Ureter (tissue), 1 donor: Measurements from ENCODE around the gene DLGAP4. TPM values are rescaled to one million over a fixed set of nuclear protein-coding genes. Genes with fewer than 3 reads are reported as not detected.

ENCODE experiments used
- DNase-seq: peaks from one replicate; pipeline ENCODE4 v3.0.0-alpha.2; 2020; ENCODE audit warnings: low spot score
- total RNA-seq: library from RNA; stranded (reverse); gene quantifications from one replicate; pipeline ENCODE4 v1.2.4, GENCODE V29; 2023
- donor health status: DM: yes; HTN: yes; CAD: no.

DLGAP4 gene
- total RNA-seq, 1 donor from 2014 or later, result 78.5 TPM

DNA sequence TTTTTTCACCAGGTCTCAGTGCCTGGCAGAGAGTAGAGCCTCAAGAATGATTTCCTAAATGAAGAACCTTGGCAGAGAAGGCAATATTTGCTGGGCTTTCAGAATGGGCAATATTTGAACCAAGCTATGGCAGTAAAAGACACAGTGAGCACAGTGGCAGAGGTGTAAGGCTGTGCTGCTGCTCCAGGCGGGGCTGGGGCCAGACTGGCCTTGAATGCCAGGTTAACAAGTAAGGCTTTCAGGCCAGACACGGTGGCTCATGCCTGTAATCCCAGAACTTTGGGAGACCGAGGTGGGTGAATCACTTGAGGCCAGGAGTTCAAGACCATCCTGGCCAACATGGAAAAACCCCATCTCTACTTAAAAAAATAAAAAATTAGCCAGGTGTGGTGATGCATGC, 226.7 kb downstream of the DLGAP4 start:
- no peak for DNase-seq

DNA sequence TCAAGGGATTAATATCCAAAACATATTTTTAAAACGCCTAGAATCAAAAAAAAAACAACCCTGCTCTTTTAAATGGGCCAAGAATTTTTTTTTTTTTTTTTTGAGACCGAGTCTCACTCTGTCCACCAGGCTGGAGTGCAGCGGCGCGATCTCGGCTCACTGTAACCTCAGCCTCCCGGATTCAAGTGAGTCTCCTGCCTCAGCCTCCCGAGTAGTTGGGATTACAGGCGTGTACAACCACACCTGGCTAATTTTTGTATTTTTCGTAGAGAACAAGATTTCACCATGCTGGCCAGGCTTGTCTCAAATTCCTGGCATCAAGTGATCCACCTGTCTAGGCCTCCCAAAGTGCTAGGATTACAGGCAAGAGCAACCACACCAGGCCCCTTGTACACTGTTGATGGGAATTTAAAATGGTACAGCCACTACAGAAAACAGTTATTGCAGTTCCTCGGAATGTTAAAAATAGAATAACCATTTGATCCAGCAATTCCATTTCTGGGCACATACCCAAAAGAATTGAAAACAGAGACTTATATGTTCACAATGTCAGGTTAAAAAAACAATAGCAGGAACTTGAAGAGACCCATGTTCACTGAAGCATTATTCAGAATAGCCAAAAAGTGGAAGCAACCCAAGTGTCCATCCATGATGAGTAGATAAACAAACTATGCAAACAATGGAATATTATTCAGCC, 232.0 kb downstream of the DLGAP4 start:
- no peak for DNase-seq

DNA sequence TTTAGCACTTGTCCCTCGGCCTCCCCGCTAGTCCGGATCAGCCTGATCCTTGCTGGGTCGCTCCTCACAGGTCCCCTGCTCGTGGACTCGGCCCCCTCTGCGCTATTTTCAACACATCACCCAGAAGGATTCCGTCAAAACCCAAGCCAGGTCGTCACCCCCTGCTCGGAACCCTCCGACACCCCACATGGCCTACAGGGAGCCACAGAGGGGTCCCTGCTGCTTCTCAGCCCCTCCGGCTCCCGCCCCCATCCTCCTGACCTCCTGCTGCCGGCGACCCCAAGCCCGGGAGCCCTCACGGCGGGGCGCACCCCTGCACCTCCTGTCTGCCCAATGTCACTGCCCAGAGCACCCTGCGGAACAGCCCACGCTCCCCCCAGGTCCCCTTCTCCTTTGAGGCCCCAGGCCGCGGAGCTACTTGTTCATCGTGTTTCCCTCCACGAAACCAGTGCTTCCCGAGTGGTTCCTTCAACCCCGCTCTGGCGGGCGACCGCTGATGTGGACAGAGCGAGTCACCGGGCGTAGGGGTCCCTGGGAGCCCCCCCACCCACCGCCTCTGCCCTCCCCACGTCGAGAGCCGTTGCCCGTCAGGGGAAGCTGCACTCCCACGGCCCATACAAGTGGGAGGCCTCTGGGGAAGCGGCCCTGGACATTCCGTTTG, 234.5 kb downstream of the DLGAP4 start:
- DNase-seq, result no peak

DNA sequence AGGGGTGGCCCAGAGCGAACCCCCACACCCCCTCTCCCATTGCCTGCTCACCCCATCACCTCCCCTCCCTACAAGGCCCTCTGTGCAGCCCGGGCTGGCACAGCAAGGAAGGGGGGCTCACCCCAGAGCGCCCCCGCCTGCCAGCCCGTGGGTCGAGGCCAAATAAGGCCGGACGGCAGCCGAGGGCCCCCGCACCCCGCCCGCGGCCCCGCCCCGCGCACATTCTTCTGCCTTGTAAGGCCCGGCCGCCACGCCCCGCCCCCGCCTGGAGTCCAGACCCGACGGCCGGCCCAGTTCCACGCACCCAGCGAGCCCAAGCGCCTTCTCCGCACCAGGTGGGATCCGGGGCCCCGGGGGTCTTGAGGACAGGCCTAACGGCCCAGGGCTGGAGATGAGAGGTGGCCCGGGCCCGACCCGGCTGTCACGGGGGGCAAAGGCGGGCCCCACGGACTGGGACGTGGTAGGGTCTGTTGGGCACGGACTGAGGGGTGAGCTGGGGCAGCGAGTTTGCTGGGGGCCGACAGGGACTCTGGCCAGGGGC, 235.2 kb downstream of the DLGAP4 start, which contains the start of gene MYL9:
MYL9 (plus strand) TSS at position 293 of the 541 bp plus-strand sequence. CDS start 3,366 bp downstream, outside the sequence.
- peak; percentile 95 for DNase-seq

DNA sequence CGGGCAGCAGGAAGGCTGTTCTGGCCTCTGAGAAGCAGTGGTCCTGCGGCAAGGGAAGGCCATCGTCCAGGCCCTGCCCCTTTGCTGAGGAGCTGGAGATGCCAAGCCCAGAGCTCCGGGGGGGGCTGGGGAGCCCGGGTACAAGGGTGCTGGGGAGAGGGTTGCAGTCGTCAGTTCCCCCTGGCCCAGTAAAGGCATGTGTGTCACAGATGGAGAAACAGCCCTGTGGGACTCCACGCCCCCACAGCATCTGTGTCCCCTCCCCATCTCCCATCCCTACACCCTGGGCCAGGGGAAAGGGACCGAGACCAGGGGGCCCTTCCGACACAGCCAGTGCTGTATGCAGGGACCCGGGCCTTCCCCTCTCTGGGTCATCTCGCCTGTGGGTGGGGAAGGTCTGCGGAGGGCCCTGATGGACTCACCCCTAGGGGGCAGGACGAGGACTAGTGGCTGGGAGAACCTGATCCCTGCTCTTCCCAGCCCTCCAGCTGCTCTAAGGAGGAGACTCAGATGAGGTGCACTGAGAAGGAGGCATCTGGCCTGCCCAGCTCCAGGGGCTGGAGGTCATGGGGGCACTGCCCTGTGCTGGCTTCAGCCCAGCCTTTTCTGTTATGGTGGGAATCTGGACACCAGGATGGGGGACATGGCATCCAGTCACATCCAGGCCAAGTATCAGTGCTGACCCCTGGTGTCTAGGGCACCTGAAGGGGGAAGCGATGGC, 235.8 kb downstream of the DLGAP4 start:
- peak; percentile 70 for DNase-seq

DNA sequence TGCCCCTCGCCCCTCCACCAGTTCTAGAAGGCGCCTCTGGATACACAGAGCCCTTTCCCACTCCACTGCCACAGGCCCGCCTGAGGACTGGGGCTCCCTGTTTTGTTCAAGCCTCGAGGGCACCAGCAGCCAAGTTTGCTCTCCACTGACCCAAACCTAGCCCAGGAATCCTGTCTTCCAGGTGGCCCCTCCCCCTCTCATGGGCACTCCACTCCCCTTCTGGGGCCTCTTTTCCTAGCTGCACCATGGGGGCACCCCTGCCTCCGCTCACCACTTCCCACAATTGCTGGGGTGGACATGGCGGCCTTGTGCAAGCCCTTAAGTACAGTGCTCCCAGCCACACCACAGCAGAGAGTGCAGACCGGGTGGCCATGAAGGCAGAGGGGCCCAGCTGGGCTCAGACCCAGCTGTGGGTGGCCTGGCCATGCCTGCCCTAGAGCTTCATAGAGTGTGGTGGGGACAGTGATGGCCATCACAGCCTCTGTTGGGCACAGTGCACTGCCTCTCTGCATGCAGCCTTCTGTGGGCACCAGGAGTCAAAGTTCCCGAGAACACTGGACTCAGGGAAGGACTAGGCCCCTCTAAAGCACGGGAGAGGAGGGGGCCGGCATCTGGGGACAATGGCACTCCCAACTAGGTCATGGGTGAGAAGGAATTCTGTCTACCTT, 236.5 kb downstream of the DLGAP4 start:
- no peak for DNase-seq

DNA sequence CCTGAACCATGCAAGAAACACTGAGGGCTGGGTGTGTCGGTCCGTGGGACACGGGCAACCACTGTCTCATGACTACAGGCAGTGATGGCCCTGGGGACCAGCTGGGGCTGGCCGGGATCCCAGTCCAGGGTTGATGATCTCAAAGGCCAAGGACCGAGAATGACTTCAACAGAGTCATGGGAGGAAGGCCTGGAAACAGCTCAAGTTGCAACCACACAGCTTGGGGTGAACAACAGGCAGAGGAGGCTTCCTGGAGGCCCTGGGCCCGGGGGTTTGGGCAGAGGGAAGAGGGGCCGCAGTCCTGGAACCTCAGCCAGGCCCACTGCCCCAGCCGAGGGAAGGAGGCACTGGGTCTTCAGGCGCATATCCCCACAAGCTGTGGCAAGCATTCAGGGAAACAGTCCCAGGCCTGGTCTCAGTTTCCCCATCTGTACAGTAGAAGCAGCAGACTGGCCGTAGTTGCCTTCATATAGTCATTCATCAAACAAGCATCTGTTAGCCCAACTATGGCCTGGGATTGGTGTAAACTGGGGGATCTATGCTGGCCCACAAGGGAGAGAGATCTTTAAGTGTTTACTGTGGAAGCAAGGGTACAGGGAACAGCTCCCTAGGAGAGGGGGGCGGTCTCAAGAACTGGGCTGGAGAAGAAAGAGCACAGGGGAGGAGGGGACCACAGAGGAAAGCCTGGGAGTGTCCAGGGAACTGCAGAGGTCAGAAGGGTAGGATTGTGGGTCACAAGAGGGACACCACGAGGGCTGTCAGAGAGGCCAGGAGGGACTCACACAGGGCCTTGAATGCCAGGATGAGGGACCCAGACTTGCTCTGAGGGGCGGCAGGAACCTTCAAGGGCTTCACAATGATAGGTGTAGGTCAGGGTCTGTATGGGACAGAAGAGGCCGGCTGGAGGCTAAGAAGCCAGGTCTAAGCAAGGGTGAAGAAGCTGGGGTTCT, 237.3 kb downstream of the DLGAP4 start:
- peak; percentile 77 for DNase-seq

DNA sequence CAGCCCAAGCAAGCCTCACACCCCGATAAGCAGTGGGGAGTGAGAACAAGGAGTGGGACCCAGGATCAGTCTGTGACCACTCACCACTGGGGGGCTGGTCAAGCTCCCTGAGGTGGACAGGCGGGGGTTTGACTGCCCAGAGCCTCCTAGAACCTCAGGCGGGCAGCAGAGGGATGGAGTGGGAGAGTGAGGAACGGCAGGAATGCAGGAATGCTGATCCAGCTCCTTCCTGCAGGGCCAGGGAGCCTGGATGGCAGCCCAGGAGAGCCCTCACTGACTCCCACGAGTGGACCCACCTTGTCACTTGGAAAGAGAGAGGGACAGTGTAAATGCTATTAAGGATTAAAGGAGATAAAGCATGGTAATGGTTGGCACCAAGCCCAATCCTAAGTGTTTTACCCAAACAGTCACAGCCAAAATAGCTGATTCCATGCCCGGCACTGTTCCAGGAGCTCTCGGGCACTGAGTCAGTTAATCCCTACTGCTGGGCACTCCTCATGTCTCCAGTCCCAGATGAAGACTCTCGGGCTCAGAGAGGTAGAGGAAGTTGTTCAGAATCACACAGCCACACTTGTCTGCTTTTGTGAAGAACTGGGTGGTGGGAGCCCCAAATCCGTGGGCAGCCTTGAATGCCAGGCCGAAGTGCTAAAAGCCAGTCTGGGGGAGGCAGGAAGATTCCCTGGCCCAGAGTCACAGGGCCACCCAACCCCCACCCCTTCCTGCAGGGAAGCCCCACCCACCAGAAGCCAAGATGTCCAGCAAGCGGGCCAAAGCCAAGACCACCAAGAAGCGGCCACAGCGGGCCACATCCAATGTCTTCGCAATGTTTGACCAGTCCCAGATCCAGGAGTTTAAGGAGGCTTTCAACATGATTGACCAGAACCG, 238.2 kb downstream of the DLGAP4 start:
- DNase-seq, result no peak

DNA sequence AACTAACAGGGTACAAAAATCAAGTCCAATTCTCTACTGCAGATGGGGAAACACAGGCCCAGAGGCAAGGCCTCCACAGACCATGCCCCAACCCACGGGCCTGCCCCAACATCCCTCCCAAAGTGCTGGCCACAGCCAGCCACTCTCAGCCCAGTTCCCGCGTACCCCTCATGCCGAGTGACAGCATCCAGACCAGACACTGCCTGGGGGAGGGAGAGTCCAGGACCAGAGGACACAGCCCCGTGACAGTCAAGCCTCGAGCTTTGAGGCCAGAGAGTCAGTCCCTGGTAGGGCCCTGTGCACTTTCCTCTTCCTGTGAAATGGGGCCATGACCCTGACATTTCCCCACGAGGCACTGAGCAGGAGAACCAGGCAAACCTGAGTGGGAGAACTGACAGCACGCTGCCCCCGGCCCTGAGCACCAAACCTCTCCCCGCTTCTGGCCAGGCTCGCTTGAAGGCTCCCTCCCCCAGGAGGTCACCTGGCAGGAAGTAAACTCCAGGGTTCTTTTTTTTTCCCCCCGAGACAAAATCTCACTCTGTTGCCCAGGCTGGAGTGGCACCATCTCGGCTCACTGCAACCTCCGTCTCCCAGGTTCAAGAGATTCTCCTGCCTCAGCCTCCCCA, 240.1 kb downstream of the DLGAP4 start:
- no peak for DNase-seq

DNA sequence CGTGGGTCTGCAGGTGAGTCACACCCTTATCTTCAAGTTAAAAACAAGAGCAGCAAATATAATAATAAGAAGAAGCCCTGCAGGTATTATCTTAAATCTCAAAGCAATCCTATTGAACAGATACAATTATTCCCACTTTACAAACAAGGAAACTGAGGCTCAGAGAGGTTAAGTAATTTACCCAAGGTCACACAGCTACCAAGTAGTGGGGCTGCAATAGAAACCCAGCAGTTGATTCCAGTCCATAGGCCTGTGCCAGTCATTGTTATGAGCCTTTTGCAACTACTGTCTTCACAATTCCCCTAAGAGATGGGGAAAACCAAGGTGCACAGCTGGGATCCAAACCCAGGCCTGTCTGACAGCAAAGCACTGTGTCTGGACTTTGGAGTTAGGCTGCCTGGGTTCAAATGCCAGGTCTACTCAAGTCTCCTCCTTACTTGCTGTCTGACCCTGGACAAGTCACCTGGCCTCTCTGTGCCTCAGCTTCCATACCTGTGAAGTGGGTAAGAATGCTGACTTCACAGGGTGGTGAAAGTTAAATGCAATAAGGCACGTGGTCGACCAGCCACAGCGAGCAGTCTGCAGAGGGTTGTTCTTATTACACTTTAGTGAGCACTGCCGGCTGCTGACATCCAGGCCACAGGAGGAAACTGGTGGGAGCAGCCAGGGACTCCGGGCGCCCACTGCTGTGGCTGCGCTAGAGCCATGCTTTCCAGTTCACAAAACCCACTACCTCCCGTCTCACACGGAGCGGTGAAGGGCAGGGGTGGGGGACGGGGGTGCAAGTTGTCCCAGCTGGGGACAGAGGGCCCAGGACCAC, 241.3 kb downstream of the DLGAP4 start:
- no peak for DNase-seq

DNA sequence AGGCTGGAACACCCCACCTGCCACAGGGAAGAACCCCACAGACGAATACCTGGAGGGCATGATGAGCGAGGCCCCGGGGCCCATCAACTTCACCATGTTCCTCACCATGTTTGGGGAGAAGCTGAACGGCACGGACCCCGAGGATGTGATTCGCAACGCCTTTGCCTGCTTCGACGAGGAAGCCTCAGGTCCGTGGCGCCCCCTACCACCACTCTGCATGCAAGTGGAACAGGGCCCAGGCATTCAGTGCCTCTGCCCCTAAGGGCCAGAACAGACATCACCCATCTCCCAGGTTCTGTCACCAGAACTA, 241.8 kb downstream of the DLGAP4 start:
- DNase-seq, result no peak

DNA sequence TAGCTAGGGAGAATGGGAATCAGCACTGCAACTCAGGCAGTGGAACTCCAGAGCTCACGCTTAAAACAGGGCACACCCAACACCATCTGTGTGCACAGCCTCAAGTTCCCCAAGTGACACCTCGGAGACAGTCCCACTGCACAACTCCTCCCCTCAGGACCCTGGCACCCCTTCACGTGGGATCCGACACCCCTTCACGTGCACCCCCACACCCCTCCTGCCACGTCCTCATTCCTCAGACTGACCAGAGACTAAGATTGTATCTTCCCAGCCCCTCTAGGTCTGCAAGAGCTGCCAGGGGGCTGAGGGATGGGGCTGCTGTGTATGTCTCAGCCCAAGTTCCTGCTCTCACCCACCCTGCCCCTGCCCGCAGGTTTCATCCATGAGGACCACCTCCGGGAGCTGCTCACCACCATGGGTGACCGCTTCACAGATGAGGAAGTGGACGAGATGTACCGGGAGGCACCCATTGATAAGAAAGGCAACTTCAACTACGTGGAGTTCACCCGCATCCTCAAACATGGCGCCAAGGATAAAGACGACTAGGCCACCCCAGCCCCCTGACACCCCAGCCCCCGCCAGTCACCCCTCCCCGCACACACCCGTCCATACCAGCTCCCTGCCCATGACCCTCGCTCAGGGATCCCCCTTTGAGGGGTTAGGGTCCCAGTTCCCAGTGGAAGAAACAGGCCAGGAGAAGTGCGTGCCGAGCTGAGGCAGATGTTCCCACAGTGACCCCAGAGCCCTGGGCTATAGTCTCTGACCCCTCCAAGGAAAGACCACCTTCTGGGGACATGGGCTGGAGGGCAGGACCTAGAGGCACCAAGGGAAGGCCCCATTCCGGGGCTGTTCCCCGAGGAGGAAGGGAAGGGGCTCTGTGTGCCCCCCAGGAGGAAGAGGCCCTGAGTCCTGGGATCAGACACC, 242.8 kb downstream of the DLGAP4 start:
- DNase-seq, result no peak

DNA sequence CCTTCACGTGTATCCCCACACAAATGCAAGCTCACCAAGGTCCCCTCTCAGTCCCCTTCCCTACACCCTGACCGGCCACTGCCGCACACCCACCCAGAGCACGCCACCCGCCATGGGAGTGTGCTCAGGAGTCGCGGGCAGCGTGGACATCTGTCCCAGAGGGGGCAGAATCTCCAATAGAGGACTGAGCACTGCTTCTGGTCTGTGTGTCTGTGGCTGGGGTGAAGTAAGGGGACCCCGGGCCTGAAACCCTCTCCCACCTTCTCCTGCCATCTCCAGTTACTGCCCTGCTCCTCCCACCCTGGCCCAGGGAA, 243.4 kb downstream of the DLGAP4 start:
- DNase-seq, result no peak

DNA sequence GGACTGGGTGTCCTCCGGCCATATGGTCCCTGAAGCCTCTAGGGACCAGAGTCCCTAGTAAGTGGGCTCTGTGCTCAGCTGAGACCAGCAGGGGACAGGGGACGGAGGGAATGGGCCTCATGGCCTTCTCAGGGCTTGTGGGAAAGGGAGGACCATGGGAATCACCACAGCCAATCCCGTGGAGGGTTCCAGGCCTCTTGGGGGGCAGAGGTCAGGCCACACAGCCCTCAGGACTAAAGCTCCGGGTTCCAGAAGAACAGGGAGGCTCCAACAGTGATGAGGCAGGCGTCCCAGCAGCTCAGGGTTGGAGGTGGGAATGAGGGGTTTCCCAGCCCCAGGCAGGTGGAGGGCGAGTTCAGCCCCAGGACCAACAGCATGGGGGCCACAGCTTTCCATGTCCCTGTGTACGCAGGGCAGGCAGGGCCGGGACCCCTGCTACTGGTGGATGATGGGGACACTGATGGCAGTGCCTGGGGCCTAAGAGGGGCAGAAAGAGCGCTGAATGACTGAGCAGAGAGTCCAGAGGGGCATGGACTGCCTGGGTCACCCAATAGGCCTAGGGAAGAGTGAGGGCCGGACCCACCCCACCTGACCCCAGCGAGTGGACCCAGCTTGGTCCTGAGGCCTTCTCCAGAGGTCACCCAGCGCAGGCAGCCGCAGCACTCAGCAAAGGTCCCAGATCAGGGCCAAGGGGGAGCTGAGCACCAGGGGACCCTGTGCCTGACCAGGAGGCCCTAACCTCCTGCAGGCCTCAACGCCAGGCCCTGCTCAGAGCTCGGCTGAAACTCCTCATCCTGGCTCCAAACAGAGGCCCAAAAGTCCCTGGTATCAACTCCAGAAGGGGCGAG, 244.0 kb downstream of the DLGAP4 start:
- no peak for DNase-seq

DNA sequence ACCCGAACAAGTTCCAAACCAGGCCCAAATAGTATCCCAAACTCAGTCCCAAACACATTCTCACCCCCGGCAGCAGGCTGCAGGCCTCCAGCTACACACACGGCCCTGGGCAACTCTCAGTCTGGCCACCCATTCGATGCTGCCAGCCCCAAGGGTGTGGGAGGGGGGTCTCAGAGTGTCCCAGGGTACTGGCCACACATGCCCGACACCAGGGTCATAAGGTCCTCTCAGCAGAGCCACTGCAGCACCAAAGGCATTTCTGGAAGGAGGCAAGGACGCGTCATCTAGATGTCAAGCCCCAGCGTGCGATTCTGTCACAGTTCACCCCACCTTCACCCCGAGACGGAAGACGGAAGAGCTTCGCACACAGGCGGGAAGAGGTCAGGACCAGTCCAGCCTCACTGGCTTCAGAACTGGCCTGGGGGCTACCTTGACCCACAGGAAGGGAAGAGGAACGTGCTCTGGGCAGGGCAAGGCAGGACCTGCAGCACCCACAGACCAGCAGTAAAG, 244.7 kb downstream of the DLGAP4 start:
- no peak for DNase-seq

DNA sequence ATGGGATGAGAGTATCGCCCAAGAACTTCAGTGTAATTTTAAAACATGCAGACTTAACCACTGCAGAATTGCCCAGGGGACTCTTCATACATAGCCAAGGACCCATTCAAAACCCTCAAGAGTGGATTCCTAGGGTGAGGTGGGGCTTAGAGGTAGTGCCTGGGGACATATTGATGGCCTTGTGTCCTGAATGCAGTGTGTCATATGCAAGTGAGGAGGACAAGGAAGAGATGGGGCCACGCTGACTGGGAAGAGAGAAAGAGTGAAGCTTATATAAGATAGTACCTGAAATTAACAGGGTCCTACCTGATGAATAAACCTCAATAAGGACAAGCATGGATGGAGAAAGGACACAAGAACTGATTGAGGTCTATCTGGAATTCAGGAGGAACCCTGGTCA, 249.1 kb downstream of the DLGAP4 start:
- DNase-seq, result no peak

DNA sequence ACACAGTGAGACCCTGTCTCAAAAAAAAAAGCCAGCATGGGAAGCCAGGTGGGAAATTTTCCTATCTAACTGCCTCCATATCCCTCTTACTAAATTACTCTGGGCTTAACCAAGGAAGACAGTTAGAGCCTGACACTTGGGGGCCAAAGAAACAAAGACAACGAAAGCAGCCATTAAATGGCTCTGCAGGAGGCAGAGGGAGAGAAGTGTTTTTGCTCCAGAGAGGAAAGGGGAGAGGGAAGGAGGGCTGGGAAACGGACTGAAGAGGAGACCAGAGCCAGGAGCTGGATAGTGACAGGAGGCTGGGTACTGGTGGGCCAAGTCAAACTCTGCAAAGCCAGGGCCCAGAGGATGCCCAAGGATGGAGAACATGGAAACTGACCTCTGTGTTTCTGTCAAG, 256.6 kb downstream of the DLGAP4 start:
- no peak for DNase-seq
